K562 (cell line): ENCODE data around the gene MRNIP. TPM values are rescaled to one million over a fixed set of nuclear protein-coding genes. Genes with fewer than 3 reads are reported as not detected.
A peak's percentile ranks its signal among the peaks of the same experiment; 100 is the strongest.

ENCODE experiments used
- ATF1 ChIP-seq, 2 experiments: fragments of 450-650 bp in 1 of 2; IDR thresholded peaks; 2 replicates each; pipeline ENCODE4 v1.6.1; 2016; ENCODE audit warnings: missing compliant biosample characterization in 1 of 2, missing genetic modification characterization in 1 of 2
- CTBP1 ChIP-seq: fragments of 450-650 bp; IDR thresholded peaks from 2 replicates; pipeline ENCODE4 v1.6.1; 2016; ENCODE audit warnings: borderline replicate concordance
- ELK1 ChIP-seq: sonication (generic); formaldehyde crosslinking; IDR thresholded peaks from 2 replicates; pipeline ENCODE4 v1.8.1; 2022; ENCODE audit warnings: missing genetic modification reagents
- HNRNPK ChIP-seq: fragments of 200-400 bp; formaldehyde crosslinking; IDR thresholded peaks from one replicate; pipeline ENCODE4 v1.6.1; 2018; ENCODE audit warnings: mild to moderate bottlenecking, low read depth, low read length; ENCODE audit not compliant: poor library complexity, severe bottlenecking
- RAD21 ChIP-seq, 2 experiments: fragments of 250-450 bp in 1 of 2; fragments of 450-650 bp in 1 of 2; sonication (Bioruptor Pico) in 1 of 2; formaldehyde crosslinking in 1 of 2; IDR thresholded peaks in 1 of 2; conservative IDR thresholded peaks in 1 of 2; 2 replicates each; pipeline versions ENCODE4 v1.4.0 to v1.8.0; 2020 to 2022; ENCODE audit warnings: mild to moderate bottlenecking in 2 of 2, moderate library complexity in 1 of 2
- polyA plus RNA-seq, 8 experiments: library from polyadenylated mRNA; depleted of rRNA in 4 of 8; stranded (reverse) in 5 of 8; unstranded in 3 of 8; fragments of >200 nt; fragmentation: Nextera tagmentation in 2 of 8; fragmentation: Illumina TruSeq in 1 of 8; extraction: Ambion mirVana in 2 of 8; extraction: Trizol in 1 of 8; gene quantifications; 2 replicates each; pipeline versions ENCODE4 v1.2.1 to v1.2.3, GENCODE V29; 2011 to 2014; ENCODE audit warnings: inconsistent platforms in 1 of 8, missing spikeins in 1 of 8
- total RNA-seq, 7 experiments: library from RNA; depleted of rRNA in 6 of 7; stranded (reverse); fragments of >200 nt in 6 of 7; fragmentation: Illumina TruSeq in 2 of 7; extraction: Trizol in 2 of 7; gene quantifications; 2 replicates each; pipeline versions ENCODE4 v1.2.1 to v1.2.3, GENCODE V29; 2011 to 2021; ENCODE audit warnings: low replicate concordance in 1 of 7
- TF ChIP-seq, protein P1 (sequence below): fragments of 250-450 bp; sonication (Bioruptor Pico); IDR thresholded peaks from 2 replicates; pipeline ENCODE4 v1.8.0; 2021; ENCODE audit warnings: moderate library complexity, mild to moderate bottlenecking, inconsistent platforms

MRNIP gene
- total and polyA plus RNA-seq, 9 of the 15 experiments (the other 6 are each of a cell fraction or from before 2014, with no cell fraction given): 3.6 to 39.0 (median 16.8) TPM

GRCh38 chr5:179805529-179806249 is 52.9 kb downstream of the MRNIP start (continued):
- TF ChIP-seq HNRNPK (no peak), ATF1 (CRISPR knock-in tag; IDR thresholded peaks at IDR 0.05) (no peak; the same call in 1 of the 2 replicates), ATF1 (tag; IDR thresholded peaks at IDR 0.05) (0 out of 2 replicates have a peak, but pooled peaks have one; percentile 33), CTBP1 (0 out of 2 replicates have a peak, but pooled peaks have one; percentile 19), RAD21 (CRISPR knock-in tag; conservative IDR thresholded peaks at IDR 0.05 in 1 of 2, IDR thresholded peaks at IDR 0.05 in 1 of 2) (peak in 1 of 2 experiments; percentile 23; a peak in 1 of 4 replicates), ELK1 (no peak)
- TF ChIP-seq, protein P1, sequence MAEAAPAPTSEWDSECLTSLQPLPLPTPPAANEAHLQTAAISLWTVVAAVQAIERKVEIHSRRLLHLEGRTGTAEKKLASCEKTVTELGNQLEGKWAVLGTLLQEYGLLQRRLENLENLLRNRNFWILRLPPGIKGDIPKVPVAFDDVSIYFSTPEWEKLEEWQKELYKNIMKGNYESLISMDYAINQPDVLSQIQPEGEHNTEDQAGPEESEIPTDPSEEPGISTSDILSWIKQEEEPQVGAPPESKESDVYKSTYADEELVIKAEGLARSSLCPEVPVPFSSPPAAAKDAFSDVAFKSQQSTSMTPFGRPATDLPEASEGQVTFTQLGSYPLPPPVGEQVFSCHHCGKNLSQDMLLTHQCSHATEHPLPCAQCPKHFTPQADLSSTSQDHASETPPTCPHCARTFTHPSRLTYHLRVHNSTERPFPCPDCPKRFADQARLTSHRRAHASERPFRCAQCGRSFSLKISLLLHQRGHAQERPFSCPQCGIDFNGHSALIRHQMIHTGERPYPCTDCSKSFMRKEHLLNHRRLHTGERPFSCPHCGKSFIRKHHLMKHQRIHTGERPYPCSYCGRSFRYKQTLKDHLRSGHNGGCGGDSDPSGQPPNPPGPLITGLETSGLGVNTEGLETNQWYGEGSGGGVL (CRISPR knock-in tag): no peak
